COLO668 (cell line): ENCODE results near the gene KCNMB4.

Experiments
- DNase-seq: peaks from one replicate; lab custom pipeline; 2025; ENCODE audit not compliant: unreplicated experiment; lab: John Stamatoyannopoulos, UW

KCNMB4 gene, protein sequence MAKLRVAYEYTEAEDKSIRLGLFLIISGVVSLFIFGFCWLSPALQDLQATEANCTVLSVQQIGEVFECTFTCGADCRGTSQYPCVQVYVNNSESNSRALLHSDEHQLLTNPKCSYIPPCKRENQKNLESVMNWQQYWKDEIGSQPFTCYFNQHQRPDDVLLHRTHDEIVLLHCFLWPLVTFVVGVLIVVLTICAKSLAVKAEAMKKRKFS

DNA sequence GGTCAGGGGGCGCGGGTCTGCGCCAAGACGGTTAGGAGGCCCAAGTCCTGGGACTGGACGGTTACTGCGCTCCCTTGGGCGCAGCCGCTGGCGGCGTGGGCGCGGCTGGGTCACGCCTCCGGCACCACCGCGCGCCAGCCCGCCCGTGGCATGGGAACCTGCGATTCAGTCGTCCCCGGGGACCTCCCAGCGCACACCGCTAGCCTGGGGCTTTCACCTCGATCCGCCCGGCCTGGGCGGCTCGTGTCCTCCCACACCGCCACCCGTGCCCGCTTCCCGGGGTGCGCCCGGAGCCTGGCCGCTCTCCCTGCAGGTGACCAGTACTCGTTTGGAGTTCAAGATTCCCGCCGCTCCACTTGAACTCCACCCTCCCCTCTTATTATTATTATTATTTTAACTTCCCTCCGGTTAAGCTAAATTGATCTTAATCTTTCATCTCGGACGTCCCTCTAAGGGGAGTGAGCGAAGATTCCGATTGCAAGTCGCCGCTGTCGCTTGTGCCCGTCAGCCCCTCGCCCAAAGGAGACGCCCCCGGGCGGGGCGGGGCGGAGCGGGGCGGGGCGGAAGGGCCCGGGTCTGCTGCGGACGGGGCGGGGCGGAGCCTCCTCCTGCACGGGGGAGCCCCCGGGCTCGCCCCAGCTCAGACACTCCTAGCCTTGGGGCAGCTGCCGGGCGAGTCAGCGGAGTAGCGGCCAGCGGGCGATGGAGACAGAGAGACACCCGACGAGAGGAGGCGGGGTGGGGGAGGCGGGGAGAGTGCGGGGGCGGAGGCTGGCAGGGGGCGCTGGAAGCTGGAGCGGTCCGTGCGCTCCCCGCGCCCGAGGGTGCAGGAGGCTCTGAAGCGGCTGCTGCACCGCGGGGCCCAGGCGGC, at the start of gene KCNMB4:
TSS of gene KCNMB4 (plus strand) at position 643 of the 871 bp plus-strand sequence. CDS start 445 bp downstream, outside the sequence.
- DNase-seq, result peak; percentile 77

- DNase-seq, result no peak
Observed at GRCh38 chr12:70317781-70318180, 48.3 kb upstream of the KCNMB4 start.

GRCh38 chr12:70319605-70320004, 46.5 kb upstream of the KCNMB4 start:
- DNase-seq, result no peak

DNA sequence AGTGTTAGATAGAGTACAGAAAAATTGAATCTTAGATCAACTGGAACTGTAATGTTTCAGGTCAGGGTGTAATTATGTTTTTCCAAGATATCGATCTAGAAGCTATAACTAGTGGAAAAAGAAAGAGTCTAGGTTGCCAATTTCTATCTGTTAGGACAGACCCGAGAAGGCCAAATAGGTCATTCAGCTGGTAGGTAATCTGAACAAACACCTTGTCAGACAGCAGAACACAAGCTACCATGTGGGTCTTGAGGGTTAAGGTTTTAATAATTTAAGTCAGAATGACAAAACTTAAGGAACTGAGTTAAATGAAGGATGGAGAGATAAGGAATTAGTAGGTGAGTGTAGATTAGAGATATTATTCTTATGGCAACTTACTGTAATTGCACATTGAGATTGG, 44.9 kb upstream of the KCNMB4 start:
- no peak for DNase-seq

- DNase-seq, result no peak
Observed at GRCh38 chr12:70327541-70327940, 38.5 kb upstream of the KCNMB4 start.

- no peak for DNase-seq
Observed at GRCh38 chr12:70329728-70330127, 36.4 kb upstream of the KCNMB4 start.

DNA sequence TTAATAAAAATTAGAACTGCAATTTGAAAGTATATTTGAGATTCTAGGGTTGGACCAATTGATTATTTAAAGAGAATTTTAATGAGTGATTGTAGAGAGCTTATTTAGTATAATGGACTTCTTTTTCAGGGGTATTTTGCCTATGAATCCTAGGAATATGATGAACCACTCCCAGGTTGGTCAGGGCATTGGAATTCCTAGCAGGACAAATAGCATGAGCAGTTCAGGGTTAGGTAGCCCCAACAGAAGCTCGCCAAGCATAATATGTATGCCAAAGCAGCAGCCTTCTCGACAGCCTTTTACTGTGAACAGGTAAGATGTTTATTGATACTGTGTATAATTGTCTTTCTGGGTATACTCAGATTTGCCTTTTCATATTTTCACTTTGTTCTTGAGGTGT, 35.9 kb upstream of the KCNMB4 start:
- no peak for DNase-seq

- no peak for DNase-seq
Observed at GRCh38 chr12:70332236-70332635, 33.9 kb upstream of the KCNMB4 start.

GRCh38 chr12:70334742-70335141, 31.3 kb upstream of the KCNMB4 start:
- no peak for DNase-seq

DNA sequence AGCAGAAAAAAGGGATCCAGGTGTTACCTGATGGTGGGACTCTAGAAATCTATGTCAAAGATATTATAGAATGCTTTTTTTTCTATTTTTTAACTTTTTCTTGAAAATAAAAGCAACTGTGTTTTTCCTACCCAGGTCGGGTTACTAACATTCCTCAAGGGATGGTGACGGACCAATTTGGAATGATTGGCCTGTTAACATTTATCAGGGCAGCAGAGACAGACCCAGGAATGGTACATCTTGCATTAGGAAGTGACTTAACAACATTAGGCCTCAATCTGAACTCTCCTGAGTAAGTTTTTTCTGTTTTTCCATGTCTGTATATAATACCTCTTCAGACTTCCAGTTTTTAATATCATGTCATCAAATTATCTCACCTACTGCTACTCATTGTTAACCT, 27.6 kb upstream of the KCNMB4 start:
- DNase-seq, result no peak

GRCh38 chr12:70351076-70351475, 15.0 kb upstream of the KCNMB4 start:
- no peak for DNase-seq

GRCh38 chr12:70353780-70354660, 12.1 kb upstream of the KCNMB4 start:
- DNase-seq, result no peak

- DNase-seq, result no peak
Observed at GRCh38 chr12:70354787-70355186, 11.3 kb upstream of the KCNMB4 start.

- DNase-seq, result no peak
Observed at GRCh38 chr12:70355972-70356371, 10.1 kb upstream of the KCNMB4 start.

- no peak for DNase-seq
Observed at GRCh38 chr12:70359458-70360197, 6.5 kb upstream of the KCNMB4 start.

GRCh38 chr12:70360218-70360617, 5.9 kb upstream of the KCNMB4 start:
- DNase-seq, result no peak

- DNase-seq, result peak; percentile 23
Observed at GRCh38 chr12:70364695-70365397, 1.2 kb upstream of the KCNMB4 start.

GRCh38 chr12:70365398-70365647, 767 bp upstream of the KCNMB4 start:
- DNase-seq, result no peak

- peak; percentile 77 for DNase-seq
Observed at GRCh38 chr12:70366581-70367257, 629 bp downstream of the KCNMB4 start.
